Loucy (cell line): ENCODE measurements around the gene FBXO36.
A peak's percentile ranks its signal among the peaks of the same experiment; 100 is the strongest.
"Not testable (repeated sequence)": the region's sequence is repeated elsewhere in the genome, so short reads cannot be mapped to it uniquely, and the experiment has no call there.

Source experiments
- H2AFZ ChIP-seq: fragments of 200-600 bp; sonication (generic); 2 replicates; pipeline ENCODE4 v1.6.0; 2016; ENCODE audit warnings: antibody characterized with exemption, mild to moderate bottlenecking, low read length, moderate library complexity
- H3F3A ChIP-seq: fragments of 200-600 bp; 2 replicates; pipeline ENCODE4 v1.6.0; 2016; ENCODE audit warnings: antibody characterized with exemption, low read depth, mild to moderate bottlenecking
- H3K27me3 ChIP-seq: fragments of 200-600 bp; sonication (generic); 2 replicates; pipeline ENCODE4 v1.6.1; 2014; ENCODE audit warnings: low read length, mild to moderate bottlenecking; ENCODE audit not compliant: insufficient read depth, poor library complexity, severe bottlenecking
- H3K36me3 ChIP-seq: fragments of 200-600 bp; sonication (generic); 2 replicates; pipeline ENCODE4 v1.6.1; 2016; ENCODE audit warnings: low read length; ENCODE audit not compliant: insufficient read depth
- H3K4me1 ChIP-seq: fragments of 200-600 bp; sonication (generic); 2 replicates; pipeline ENCODE4 v1.5.1; 2014; ENCODE audit warnings: low read length, mild to moderate bottlenecking; ENCODE audit not compliant: insufficient read depth, poor library complexity, severe bottlenecking
- H3K4me2 ChIP-seq: fragments of 200-600 bp; sonication (generic); 2 replicates; pipeline ENCODE4 v1.6.0; 2014; ENCODE audit warnings: antibody characterized with exemption, low read length, low read depth, mild to moderate bottlenecking; ENCODE audit not compliant: poor library complexity, severe bottlenecking
- H3K4me3 ChIP-seq: fragments of 200-600 bp; sonication (generic); 2 replicates; pipeline ENCODE4 v1.5.1; 2014; ENCODE audit warnings: low read length, mild to moderate bottlenecking, mixed read lengths; ENCODE audit not compliant: poor library complexity, severe bottlenecking
- H3K79me2 ChIP-seq: fragments of 200-600 bp; sonication (generic); 2 replicates; pipeline ENCODE4 v1.6.1; 2014; ENCODE audit warnings: low read length; ENCODE audit not compliant: insufficient read depth
- H3K9ac ChIP-seq: fragments of 200-600 bp; sonication (generic); 2 replicates; pipeline ENCODE4 v1.6.0; 2014; ENCODE audit warnings: mild to moderate bottlenecking, low read depth, low read length, moderate library complexity; ENCODE audit not compliant: poor library complexity, severe bottlenecking
- H3K9me2 ChIP-seq: fragments of 200-600 bp; sonication (generic); replicated peaks from 2 replicates; pipeline ENCODE4 v1.6.1; 2016; ENCODE audit warnings: low read depth, low read length, mixed read lengths
- H3K9me3 ChIP-seq: fragments of 200-600 bp; sonication (generic); 2 replicates; pipeline ENCODE4 v1.6.1; 2014; ENCODE audit warnings: mild to moderate bottlenecking, antibody characterized with exemption, low read length, low read depth; ENCODE audit not compliant: insufficient read depth
- H4K20me1 ChIP-seq: fragments of 200-600 bp; sonication (generic); 2 replicates; pipeline ENCODE4 v1.6.0; 2014; ENCODE audit warnings: antibody characterized with exemption, low read length, mild to moderate bottlenecking; ENCODE audit not compliant: insufficient read depth, poor library complexity, severe bottlenecking
- EZH2phosphoT487 ChIP-seq: fragments of 200-600 bp; IDR thresholded peaks from 2 replicates; pipeline ENCODE4 v1.6.1; 2018; ENCODE audit warnings: antibody characterized with exemption, mild to moderate bottlenecking, moderate library complexity, borderline replicate concordance
- TF ChIP-seq, protein P1 (sequence below): fragments of 200-600 bp; sonication (generic); conservative IDR thresholded peaks from 2 replicates; pipeline ENCODE4 v1.5.1; 2014; ENCODE audit warnings: mild to moderate bottlenecking, antibody characterized with exemption, low read length

FBXO36 gene

DNA sequence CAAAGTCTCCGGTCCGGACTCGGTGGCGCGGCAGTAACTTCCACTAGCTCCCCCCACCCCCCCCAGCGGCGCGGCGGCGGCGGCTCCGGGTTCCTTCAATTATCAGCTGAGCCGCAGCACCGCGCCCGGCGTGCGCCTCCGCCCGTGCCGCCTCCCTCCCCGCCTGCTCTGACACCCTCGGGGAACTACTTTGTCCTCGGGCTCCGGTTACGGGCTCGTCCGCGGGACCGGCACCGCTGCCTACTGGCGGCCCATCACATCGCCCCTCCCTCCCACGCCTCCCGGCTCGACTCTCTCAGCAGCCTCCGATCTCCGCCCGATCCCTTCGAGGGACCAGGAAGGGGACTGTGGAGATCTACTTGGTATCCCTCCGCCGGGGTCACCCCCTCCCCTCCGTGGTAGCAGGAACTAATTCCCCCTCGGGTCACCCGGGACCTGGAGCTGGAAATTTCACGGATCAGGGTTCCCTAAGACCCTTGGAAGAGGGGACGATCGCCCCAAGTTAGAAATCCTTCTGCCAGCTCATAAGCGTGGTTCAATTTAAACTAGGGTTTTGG, 333 bp upstream of the FBXO36 start, which contains the start of gene TRIP12:
Gene TRIP12 (minus strand): TSS at position 118 of the 557 bp plus-strand sequence. CDS start 41,930 bp downstream, outside the sequence.
- Histone ChIP-seq H2AFZ (peak within 1 kb of the TSS; percentile 99), H3K9me3 (no peaks in the 10 kb centered on the region), H3K9me2 (no peaks in the 10 kb centered on the region), H3K9ac (peak within 1 kb of the TSS; percentile 83), H4K20me1 (peaks cover 40% of the 10 kb centered on the region), H3K4me3 (peak within 1 kb of the TSS; percentile 85), H3F3A (no peaks in the 10 kb centered on the region), H3K4me2 (peak within 1 kb of the TSS; percentile 99), H3K27me3 (no peaks in the 10 kb centered on the region), H3K36me3 (no peaks in the 10 kb centered on the region), H3K4me1 (peaks cover 44% of the 10 kb centered on the region), H3K79me2 (peaks cover 53% of the 10 kb centered on the region)
- TF ChIP-seq, protein P1, sequence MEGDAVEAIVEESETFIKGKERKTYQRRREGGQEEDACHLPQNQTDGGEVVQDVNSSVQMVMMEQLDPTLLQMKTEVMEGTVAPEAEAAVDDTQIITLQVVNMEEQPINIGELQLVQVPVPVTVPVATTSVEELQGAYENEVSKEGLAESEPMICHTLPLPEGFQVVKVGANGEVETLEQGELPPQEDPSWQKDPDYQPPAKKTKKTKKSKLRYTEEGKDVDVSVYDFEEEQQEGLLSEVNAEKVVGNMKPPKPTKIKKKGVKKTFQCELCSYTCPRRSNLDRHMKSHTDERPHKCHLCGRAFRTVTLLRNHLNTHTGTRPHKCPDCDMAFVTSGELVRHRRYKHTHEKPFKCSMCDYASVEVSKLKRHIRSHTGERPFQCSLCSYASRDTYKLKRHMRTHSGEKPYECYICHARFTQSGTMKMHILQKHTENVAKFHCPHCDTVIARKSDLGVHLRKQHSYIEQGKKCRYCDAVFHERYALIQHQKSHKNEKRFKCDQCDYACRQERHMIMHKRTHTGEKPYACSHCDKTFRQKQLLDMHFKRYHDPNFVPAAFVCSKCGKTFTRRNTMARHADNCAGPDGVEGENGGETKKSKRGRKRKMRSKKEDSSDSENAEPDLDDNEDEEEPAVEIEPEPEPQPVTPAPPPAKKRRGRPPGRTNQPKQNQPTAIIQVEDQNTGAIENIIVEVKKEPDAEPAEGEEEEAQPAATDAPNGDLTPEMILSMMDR = no peak
- no peak for TF ChIP-seq EZH2phosphoT487

DNA sequence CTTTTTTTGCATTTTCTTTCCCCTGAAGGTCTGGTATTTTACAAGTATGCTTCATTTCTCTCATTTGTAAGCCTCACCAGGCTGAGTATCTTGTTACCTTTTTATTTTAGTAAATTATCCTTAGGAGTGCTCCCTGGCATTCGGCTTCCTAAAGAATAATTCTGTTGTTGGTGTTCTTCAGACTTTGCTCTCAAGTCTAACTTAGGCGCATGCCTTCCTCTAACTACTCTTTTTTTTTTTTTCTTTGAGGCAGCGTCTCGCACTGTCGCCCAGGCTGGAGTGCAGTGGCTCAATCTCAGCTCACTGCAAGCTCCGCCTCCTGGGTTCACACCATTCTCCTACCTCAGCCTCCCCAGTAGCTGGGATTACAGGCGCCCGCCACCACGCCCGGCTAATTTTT, 2.2 kb downstream of the FBXO36 start:
- Histone ChIP-seq H3K4me1 (peaks cover 23% of the 10 kb centered on the region), H4K20me1 (peaks cover 16% of the 10 kb centered on the region), H3K79me2 (peaks cover 29% of the 10 kb centered on the region)
- H3K36me3 ChIP-seq, H3K9ac ChIP-seq, H3K4me3 ChIP-seq, H2AFZ ChIP-seq, H3K4me2 ChIP-seq, H3K9me3 ChIP-seq, H3F3A ChIP-seq, H3K9me2 ChIP-seq, H3K27me3 ChIP-seq: not testable (repeated sequence)

DNA sequence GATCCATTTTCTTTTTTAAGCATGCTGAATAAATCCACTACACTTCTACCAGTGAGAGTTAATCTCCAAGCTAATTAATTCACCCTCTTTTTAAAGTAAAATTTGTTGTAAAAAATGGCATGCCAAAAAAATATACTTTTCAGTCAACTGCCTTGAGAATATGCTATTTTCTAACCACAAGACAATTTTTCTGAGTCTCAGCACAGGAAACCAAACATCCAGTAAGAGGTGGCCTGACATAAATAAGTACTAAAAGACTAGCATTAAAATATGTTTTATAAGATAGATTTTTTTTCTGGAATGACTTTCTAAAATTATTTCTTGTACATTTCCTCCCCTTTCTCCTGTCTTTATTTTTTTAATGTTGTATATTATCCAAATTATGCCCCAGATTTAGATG, 2.9 kb downstream of the FBXO36 start:
- Histone ChIP-seq H3K4me1 (peaks cover 17% of the 10 kb centered on the region), H3K4me2 (peak overlapping the region; percentile 49), H4K20me1 (peaks cover 10% of the 10 kb centered on the region), H2AFZ (no peak overlapping the region), H3K4me3 (no peak overlapping the region), H3K79me2 (peaks cover 22% of the 10 kb centered on the region), H3K9me2 (no peaks in the 10 kb centered on the region), H3K27me3 (no peaks in the 10 kb centered on the region), H3F3A (no peaks in the 10 kb centered on the region), H3K36me3 (no peaks in the 10 kb centered on the region), H3K9ac (no peak overlapping the region), H3K9me3 (no peaks in the 10 kb centered on the region)
- TF ChIP-seq, protein P1 = no peak
- no peak for TF ChIP-seq EZH2phosphoT487

DNA sequence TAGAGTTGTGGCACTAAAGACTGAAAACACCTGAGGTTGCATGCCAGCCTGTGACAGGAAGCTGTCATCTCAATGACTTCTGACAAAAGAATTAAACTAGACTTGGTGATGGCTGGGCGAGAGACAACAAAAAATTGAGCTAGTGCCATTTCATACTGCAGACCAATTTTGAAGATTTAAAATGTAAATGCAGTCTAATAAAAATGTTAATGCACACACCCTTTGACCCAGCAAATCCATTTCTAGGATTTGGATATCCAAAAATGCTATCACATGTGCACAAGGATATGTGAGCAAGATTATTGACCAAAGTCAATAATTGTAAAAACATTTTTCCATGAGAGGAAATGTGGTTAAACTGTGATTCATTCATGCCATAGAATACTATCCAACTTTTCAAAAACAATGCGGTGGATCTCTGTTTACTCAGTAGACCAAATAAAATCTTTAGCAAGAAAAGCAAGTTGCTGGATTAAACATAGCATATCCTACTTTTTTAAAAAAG, 5.6 kb downstream of the FBXO36 start:
- TF ChIP-seq, protein P1 = no peak
- TF ChIP-seq EZH2phosphoT487 = no peak
- H3K9me2 ChIP-seq = no peaks in the 10 kb centered on the region
- H3K36me3 ChIP-seq = no peaks in the 10 kb centered on the region
- H3K9me3 ChIP-seq = no peaks in the 10 kb centered on the region
- no peak overlapping the region for H3K4me3 ChIP-seq
- no peaks in the 10 kb centered on the region for H3F3A ChIP-seq
- no peak overlapping the region for H2AFZ ChIP-seq
- H3K79me2 ChIP-seq = peaks cover 9% of the 10 kb centered on the region
- H4K20me1 ChIP-seq = no peaks in the 10 kb centered on the region
- no peak overlapping the region for H3K9ac ChIP-seq
- H3K4me2 ChIP-seq = no peak overlapping the region
- H3K27me3 ChIP-seq = no peaks in the 10 kb centered on the region
- peaks cover 11% of the 10 kb centered on the region for H3K4me1 ChIP-seq
